ENCODE data around the gene FIGN. TPM values are rescaled to one million over a fixed set of nuclear protein-coding genes. Genes with fewer than 3 reads are reported as not detected.
A peak's percentile ranks its signal among the peaks of the same experiment; 100 is the strongest.

Gene FIGN
- total RNA-seq, 1 experiment from 2014 or later, result 14.6 TPM

GRCh38 chr2:163607630-163608029 lies 128.2 kb downstream of the FIGN start:
- no peak overlapping the region for H3K14ac ChIP-seq (ENCODE audit: insufficient read depth, low read length)
- Mint-ChIP-seq H3K4me1 (peaks cover 18 to 24% of the 10 kb centered on the region in 2 experiments), H3K27ac (peak overlapping the region in 1 of 3 experiments; percentile 20; a peak in 1 of 7 replicates), H3K27me3 (ENCODE audit: low read depth) (no peaks in the 10 kb centered on the region), H3K36me3 (ENCODE audit: insufficient read depth in 1 of 3, low read depth in 3 of 3) (peaks cover 5 to 19% (median 18%) of the 10 kb centered on the region in 3 experiments; a peak in 6 of 7 replicates), H3K4me3 (no peak overlapping the region), H3K9me3 (no peaks in the 10 kb centered on the region)
- no peaks in the 10 kb centered on the region; the same call in 1 of the 2 replicates for H3K4me1 ChIP-seq (ENCODE audit: insufficient read depth, low read length)
- no peak overlapping the region for H3K9ac ChIP-seq (ENCODE audit: extremely low read depth, insufficient read length, low read length)
- H3K79me1 ChIP-seq (ENCODE audit: insufficient read depth, low read depth, low read length, poor library complexity, severe bottlenecking), result no peaks in the 10 kb centered on the region
- no peak overlapping the region for H2AFZ ChIP-seq (ENCODE audit: low read length)
- no peaks in the 10 kb centered on the region for H3K79me2 ChIP-seq (ENCODE audit: insufficient read depth, low read length)
- no peak overlapping the region for H2BK15ac ChIP-seq (ENCODE audit: low read depth, low read length)
- no peak overlapping the region for H2BK5ac ChIP-seq (ENCODE audit: insufficient read length, low read length)
- H3K56ac ChIP-seq (ENCODE audit: insufficient read length, low read depth, low read length), result no peak overlapping the region
- no peaks in the 10 kb centered on the region for H4K20me1 ChIP-seq (ENCODE audit: control insufficient read depth, insufficient read depth, insufficient read length)
- H3K4ac ChIP-seq (ENCODE audit: low read depth, low read length), result no peak overlapping the region
- no peaks in the 10 kb centered on the region for H3K27me3 ChIP-seq (ENCODE audit: insufficient read depth, low read length)
- H4K8ac ChIP-seq (replicated peaks; ENCODE audit: insufficient read length, low read depth, low read length), result no peak overlapping the region
- no peaks in the 10 kb centered on the region for H3K9me3 ChIP-seq (ENCODE audit: control insufficient read depth, low read depth, low read length)
- no peak overlapping the region for H2BK120ac ChIP-seq (ENCODE audit: low read depth, low read length, poor library complexity, severe bottlenecking)
- H3K4me2 ChIP-seq (ENCODE audit: insufficient read depth, insufficient read length, low read length), result no peak overlapping the region
- H4K91ac ChIP-seq (ENCODE audit: insufficient read length, low read depth, low read length), result no peak overlapping the region
- no peak overlapping the region for H2AK5ac ChIP-seq (ENCODE audit: insufficient read length, low read length)
- no peak overlapping the region for H3K23ac ChIP-seq (ENCODE audit: insufficient read length, low read depth, low read length)
- no peak for DNase-seq
- no peak overlapping the region for H3K27ac ChIP-seq (ENCODE audit: insufficient read length, low read depth, low read length)
- H3K18ac ChIP-seq (ENCODE audit: insufficient read length, low read depth, low read length), result no peak overlapping the region
- H2BK20ac ChIP-seq (ENCODE audit: low read depth, low read length, poor library complexity, severe bottlenecking), result no peak overlapping the region
- TF ChIP-seq CTCF (conservative IDR thresholded peaks at IDR 0.05), result no peak
- H3T11ph ChIP-seq (ENCODE audit: low read length), result no peak overlapping the region
- H4K5ac ChIP-seq (ENCODE audit: insufficient read length, low read depth, low read length), result no peak overlapping the region
- no peaks in the 10 kb centered on the region for H3K23me2 ChIP-seq (ENCODE audit: insufficient read length, low read depth, low read length, poor library complexity, severe bottlenecking)
- H2BK12ac ChIP-seq (ENCODE audit: insufficient read length, low read depth, low read length), result no peak overlapping the region

Measured in H9 (cell line).